Raji (cell line): ENCODE measurements around the gene SSTR4.

Source experiments
- POLR2A ChIP-seq: IDR thresholded peaks from 2 replicates; pipeline ENCODE4 v1.6.1; 2011; ENCODE audit warnings: low read depth, low read length, control low read depth; ENCODE audit not compliant: insufficient read depth

Gene SSTR4

GRCh38 chr20:23049201-23050075, 14.3 kb downstream of the SSTR4 start, which contains the start of gene THBD:
THBD (minus strand) TSS chr20:23049672; CDS start chr20:23049504, 168 bp downstream.
- no peak for TF ChIP-seq POLR2A

DNA sequence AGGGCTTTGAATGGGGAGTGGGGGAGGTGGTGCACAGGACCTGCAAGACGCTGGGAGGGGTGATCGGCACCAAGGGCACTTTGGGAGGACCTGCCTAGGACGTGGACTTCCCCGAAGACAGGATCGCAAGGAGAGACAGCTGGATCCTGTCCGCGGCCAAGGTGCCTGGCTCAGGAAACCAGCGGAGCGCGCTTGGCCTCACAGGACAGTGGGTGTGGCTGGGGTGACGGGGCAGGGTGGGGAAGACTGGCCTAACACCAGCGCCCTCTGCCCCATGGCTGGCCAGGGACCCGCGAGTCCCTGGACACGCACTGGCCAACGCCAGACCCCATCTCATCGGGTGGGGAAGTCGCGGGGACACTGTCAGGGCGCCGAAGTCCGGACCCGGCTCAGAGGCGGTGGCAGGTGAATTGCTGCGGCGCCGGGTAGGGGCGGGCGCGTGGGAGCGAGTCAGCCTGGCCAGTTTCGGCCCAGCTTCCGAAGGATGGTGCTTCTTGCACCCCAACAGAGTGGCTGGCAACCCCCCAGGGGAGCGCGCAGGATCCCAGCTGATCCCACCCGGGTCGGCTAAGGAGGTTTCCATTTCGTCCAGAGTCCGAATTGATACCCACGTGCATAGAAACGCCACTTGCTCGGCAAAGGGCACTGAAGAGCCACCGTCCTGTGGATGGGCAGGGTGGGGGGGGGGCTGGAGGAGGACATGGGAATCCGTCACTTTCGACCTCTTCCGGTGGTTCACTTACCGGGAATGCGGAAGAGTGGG, 15.1 kb downstream of the SSTR4 start:
- TF ChIP-seq POLR2A: no peak

DNA sequence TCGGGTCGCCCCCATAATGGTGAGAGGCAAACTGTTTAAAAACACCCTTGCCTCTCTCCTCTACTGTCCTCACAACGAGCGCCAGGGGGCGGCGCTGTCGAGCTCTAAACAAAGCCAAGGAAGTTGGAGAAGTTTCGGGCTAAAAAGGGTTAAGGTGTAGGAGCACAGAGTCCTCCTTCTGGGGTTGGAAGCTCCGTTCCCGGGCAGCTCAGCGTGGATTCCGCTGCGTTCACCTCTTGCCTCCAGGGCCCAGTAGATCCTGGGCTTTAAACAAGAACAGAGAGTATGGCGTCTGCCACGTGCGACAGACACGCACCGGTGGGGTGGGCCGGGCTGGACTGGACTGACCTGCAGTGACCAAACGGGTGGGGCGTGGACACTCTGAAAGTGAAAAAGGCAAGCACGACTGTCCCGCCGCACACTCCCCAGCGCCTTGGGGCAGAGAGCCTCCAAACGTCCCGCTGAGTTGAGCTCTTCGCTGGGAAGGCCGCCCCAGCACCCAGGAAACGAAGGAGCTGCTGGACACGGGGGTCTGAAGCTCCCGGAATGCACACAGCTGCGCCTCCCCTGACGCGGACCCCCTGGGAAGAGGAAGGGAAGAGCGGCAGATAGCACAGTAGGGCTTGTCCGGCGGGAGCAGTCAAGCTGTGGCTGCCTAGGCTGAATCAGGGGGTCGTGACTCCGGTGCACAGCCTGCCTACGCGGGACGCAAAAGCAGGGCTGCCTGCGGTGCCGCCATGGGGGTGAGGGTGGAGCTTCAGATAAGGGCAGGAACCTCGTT, 15.9 kb downstream of the SSTR4 start:
- TF ChIP-seq POLR2A: no peak

GRCh38 chr20:23052904-23053303, 17.8 kb downstream of the SSTR4 start:
- no peak for TF ChIP-seq POLR2A

DNA sequence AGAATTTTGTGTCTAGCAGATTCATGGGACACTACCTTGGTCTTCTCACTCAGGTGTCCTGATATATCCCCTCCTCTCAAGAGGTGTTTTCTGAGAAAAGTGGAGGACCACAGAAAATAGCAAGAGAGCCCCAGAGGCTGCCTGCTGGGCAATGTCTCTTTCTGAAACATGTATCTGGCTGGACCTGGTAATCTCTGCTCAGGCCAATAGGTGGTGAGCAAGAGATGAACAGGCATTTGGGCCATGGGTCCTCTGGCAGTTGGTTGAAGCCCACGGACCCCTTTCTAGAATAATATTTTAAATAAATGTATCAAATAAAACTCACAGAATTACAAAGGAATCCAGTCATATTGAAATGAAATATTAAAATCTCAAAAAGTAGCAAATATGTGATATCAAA, 23.1 kb downstream of the SSTR4 start:
- TF ChIP-seq POLR2A: no peak

GRCh38 chr20:23059001-23059400, 23.9 kb downstream of the SSTR4 start:
- no peak for TF ChIP-seq POLR2A

DNA sequence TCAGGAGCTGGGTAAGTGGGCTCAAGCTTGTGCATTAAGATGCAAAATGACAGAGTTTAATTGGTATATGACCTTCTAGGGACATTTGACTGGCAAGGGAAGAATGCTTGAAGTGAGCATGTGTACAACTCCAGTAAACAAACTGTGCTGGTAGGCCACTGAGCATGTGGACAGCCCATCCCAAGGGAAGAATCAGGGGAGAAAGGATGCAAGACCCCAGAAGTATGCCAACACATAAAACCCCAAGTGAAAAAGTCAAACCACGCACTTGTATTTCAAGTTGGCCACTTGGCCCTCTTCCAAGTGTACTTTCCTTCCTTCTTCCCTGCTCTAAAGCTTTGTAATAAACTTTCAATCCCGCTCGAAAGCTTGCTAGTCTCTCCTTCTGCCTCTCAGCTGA, 24.7 kb downstream of the SSTR4 start:
- no peak for TF ChIP-seq POLR2A

DNA sequence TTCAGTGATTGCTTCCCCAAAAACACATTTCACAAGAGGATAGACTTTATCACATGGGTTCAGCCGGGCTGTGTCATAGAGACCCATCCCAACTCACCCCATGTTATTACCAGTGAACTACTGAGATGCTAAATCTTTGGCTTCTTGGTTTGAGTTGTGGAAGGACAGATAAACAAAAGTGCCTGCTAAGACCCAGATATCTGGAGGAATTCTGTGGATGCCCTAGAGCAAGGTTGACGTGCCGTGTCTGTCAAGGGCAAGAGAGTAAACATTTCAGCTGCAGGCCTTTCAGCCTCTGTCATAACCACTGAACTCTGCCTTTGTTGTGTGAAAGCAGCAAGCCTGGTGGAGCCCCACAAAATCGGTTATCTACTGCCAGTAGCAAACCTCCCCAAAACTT, 25.5 kb downstream of the SSTR4 start:
- no peak for TF ChIP-seq POLR2A

DNA sequence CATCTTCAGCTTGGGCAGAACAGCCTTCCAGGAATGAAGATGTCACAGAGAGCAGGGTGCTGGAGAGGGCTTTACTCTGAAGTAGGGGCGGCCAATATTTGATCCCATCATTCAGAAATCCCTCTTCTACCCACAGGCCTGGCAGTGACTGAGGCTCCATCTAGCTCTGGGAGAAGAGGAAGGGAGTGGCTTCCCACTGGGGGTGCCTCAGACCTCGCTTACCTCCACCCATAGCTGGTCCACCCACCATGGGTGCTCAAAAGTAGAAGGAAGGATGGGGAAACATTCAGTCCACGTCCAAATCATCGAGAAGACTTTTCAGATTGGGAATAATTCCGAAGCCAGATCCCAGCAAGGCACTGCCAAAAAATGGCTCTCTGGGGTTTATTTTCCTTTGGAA, 26.1 kb downstream of the SSTR4 start:
- no peak for TF ChIP-seq POLR2A

GRCh38 chr20:23061734-23062561, 26.8 kb downstream of the SSTR4 start:
- no peak for TF ChIP-seq POLR2A

GRCh38 chr20:23062632-23063031, 27.5 kb downstream of the SSTR4 start:
- no peak for TF ChIP-seq POLR2A

GRCh38 chr20:23063168-23063567, 28.1 kb downstream of the SSTR4 start:
- TF ChIP-seq POLR2A: no peak

- TF ChIP-seq POLR2A: no peak
Observed at GRCh38 chr20:23063581-23063980, 28.5 kb downstream of the SSTR4 start.
